Activated CD4-positive, alpha-beta T cell treated with anti-CD3 and anti-CD28 coated beads for 1 hour (primary cell): ENCODE measurements around the gene DNAJC13.
"Not testable (repeated sequence)": the region's sequence is repeated elsewhere in the genome, so short reads cannot be mapped to it uniquely, and the experiment has no call there.

Experiments used
- DNase-seq: peaks from one replicate; pipeline ENCODE4 v3.0.0-alpha.2; 2020

DNAJC13 gene

GRCh38 chr3:132549890-132550578 lies 132.7 kb downstream of the DNAJC13 start:
- no peak for DNase-seq

- DNase-seq = no peak
Measured at GRCh38 chr3:132550579-132551305, 133.4 kb downstream of the DNAJC13 start.

- no peak for DNase-seq
Measured at GRCh38 chr3:132553826-132554225, 136.5 kb downstream of the DNAJC13 start.

GRCh38 chr3:132554437-132554836 lies 137.1 kb downstream of the DNAJC13 start:
- DNase-seq = no peak

GRCh38 chr3:132555306-132556035 lies 138.2 kb downstream of the DNAJC13 start:
- DNase-seq = no peak

- DNase-seq = not testable (repeated sequence)
Measured at GRCh38 chr3:132556036-132556386, 138.7 kb downstream of the DNAJC13 start.

GRCh38 chr3:132556508-132557159 lies 139.3 kb downstream of the DNAJC13 start:
- no peak for DNase-seq

- DNase-seq = no peak
Measured at GRCh38 chr3:132561003-132561402, 143.7 kb downstream of the DNAJC13 start.

- DNase-seq = no peak
Measured at GRCh38 chr3:132563420-132564069, 146.2 kb downstream of the DNAJC13 start.

GRCh38 chr3:132564070-132564465 lies 146.8 kb downstream of the DNAJC13 start:
- DNase-seq = no peak

GRCh38 chr3:132568422-132568821 lies 151.1 kb downstream of the DNAJC13 start:
- DNase-seq = no peak

GRCh38 chr3:132569153-132569552 lies 151.9 kb downstream of the DNAJC13 start:
- no peak for DNase-seq

- DNase-seq = no peak
Measured at GRCh38 chr3:132569580-132569979, 152.3 kb downstream of the DNAJC13 start.

- no peak for DNase-seq
Measured at GRCh38 chr3:132570016-132570415, 152.7 kb downstream of the DNAJC13 start.

- DNase-seq = no peak
Measured at GRCh38 chr3:132573797-132574211, 156.5 kb downstream of the DNAJC13 start.

- DNase-seq = no peak
Measured at GRCh38 chr3:132587401-132587800, 170.1 kb downstream of the DNAJC13 start.
